ENCODE results near the gene COL5A1. TPM values are rescaled to one million over a fixed set of nuclear protein-coding genes. Genes with fewer than 3 reads are reported as not detected.

Gene COL5A1
- polyA plus RNA-seq, 1 donor (not counting 4 experiments of a cell fraction or from before 2014, with no cell fraction given) = 3.1 TPM

- no peak overlapping the region for H3K9ac ChIP-seq (ENCODE audit: control insufficient read depth, extremely low read depth, insufficient read depth, low read length)
- DNase-seq (ENCODE audit: low read depth, low spot score) (no peak), FAIRE-seq (no peak)
- TF ChIP-seq CTCF (optimal IDR thresholded peaks at IDR 0.05 in 1 of 3, IDR thresholded peaks at IDR 0.05 in 1 of 3, conservative IDR thresholded peaks at IDR 0.05 in 1 of 3; ENCODE audit: extremely low read depth in 1 of 3, insufficient read depth in 2 of 3, low read length in 3 of 3) (peak; percentile 72 to 87 (median 78)), EZH2 (IDR thresholded peaks at IDR 0.05; ENCODE audit: low read length) (no peak)
- H3K4me2 ChIP-seq (ENCODE audit: control insufficient read depth, extremely low read depth, insufficient read depth, low read depth, low read length) = no peak overlapping the region
- dilution Hi-C loops (cut with MboI; ENCODE audit: extremely low pct_ligation_motif_present, low sequenced_read_pairs) = no loop called here
- H2AFZ ChIP-seq (ENCODE audit: control insufficient read depth, low read length) = no peak overlapping the region
- H3K36me3 ChIP-seq (ENCODE audit: control insufficient read depth in 2 of 2, extremely low read depth in 1 of 2, insufficient read depth in 2 of 2, low read length in 2 of 2) = no peaks in the 10 kb centered on the region
- H3K9me1 ChIP-seq (ENCODE audit: control insufficient read depth, extremely low read depth, insufficient read depth, low read length) = no peaks in the 10 kb centered on the region
- peaks cover 5% of the 10 kb centered on the region for H3K9me3 ChIP-seq (ENCODE audit: control insufficient read depth, low read depth, low read length)
- no peak overlapping the region for H3K27ac ChIP-seq (ENCODE audit: control insufficient read depth, insufficient read depth, low read length)
- H3K79me2 ChIP-seq (ENCODE audit: control insufficient read depth, insufficient read depth, low read length) = no peaks in the 10 kb centered on the region
- no peak overlapping the region for H3K4me3 ChIP-seq (ENCODE audit: control insufficient read depth in 2 of 3, extremely low read depth in 1 of 3, insufficient read depth in 2 of 3, low read depth in 1 of 3, low read length in 3 of 3)
- no peaks in the 10 kb centered on the region for H4K20me1 ChIP-seq (ENCODE audit: control insufficient read depth, extremely low read depth, insufficient read depth, low read length)
- H3K27me3 ChIP-seq (ENCODE audit: control insufficient read depth, extremely low read depth, insufficient read depth, low read length) = no peaks in the 10 kb centered on the region
- no peaks in the 10 kb centered on the region for H3K4me1 ChIP-seq (ENCODE audit: control insufficient read depth, extremely low read depth, insufficient read depth, low read length)
Observed at GRCh38 chr9:134689321-134690181, 47.9 kb downstream of the COL5A1 start.

- no peak for TF ChIP-seq EZH2 (IDR thresholded peaks at IDR 0.05; ENCODE audit: low read length)
- TF ChIP-seq CTCF (optimal IDR thresholded peaks at IDR 0.05 in 1 of 3, IDR thresholded peaks at IDR 0.05 in 1 of 3, conservative IDR thresholded peaks at IDR 0.05 in 1 of 3; ENCODE audit: extremely low read depth in 1 of 3, insufficient read depth in 2 of 3, low read length in 3 of 3) = no peak
- no peaks in the 10 kb centered on the region for H3K4me1 ChIP-seq (ENCODE audit: control insufficient read depth, extremely low read depth, insufficient read depth, low read length)
- no peaks in the 10 kb centered on the region for H3K79me2 ChIP-seq (ENCODE audit: control insufficient read depth, insufficient read depth, low read length)
- peaks cover 2% of the 10 kb centered on the region for H3K9me3 ChIP-seq (ENCODE audit: control insufficient read depth, low read depth, low read length)
- H3K4me3 ChIP-seq (ENCODE audit: control insufficient read depth in 2 of 3, extremely low read depth in 1 of 3, insufficient read depth in 2 of 3, low read depth in 1 of 3, low read length in 3 of 3) = no peak overlapping the region
- H4K20me1 ChIP-seq (ENCODE audit: control insufficient read depth, extremely low read depth, insufficient read depth, low read length) = no peaks in the 10 kb centered on the region
- no peak for DNase-seq (ENCODE audit: low read depth, low spot score)
- no peak overlapping the region for H2AFZ ChIP-seq (ENCODE audit: control insufficient read depth, low read length)
- H3K4me2 ChIP-seq (ENCODE audit: control insufficient read depth, extremely low read depth, insufficient read depth, low read depth, low read length) = no peak overlapping the region
- dilution Hi-C loops (cut with MboI; ENCODE audit: extremely low pct_ligation_motif_present, low sequenced_read_pairs) = no loop called here
- H3K36me3 ChIP-seq (ENCODE audit: control insufficient read depth in 2 of 2, extremely low read depth in 1 of 2, insufficient read depth in 2 of 2, low read length in 2 of 2) = no peaks in the 10 kb centered on the region
- H3K9ac ChIP-seq (ENCODE audit: control insufficient read depth, extremely low read depth, insufficient read depth, low read length) = no peak overlapping the region
- H3K9me1 ChIP-seq (ENCODE audit: control insufficient read depth, extremely low read depth, insufficient read depth, low read length) = no peaks in the 10 kb centered on the region
- no peaks in the 10 kb centered on the region for H3K27me3 ChIP-seq (ENCODE audit: control insufficient read depth, extremely low read depth, insufficient read depth, low read length)
- no peak for FAIRE-seq
- no peak overlapping the region for H3K27ac ChIP-seq (ENCODE audit: control insufficient read depth, insufficient read depth, low read length)
Observed at GRCh38 chr9:134690301-134690751, 48.7 kb downstream of the COL5A1 start.
